HG02981 (cell line): ENCODE results near the gene TMEM128.
"Not testable (repeated sequence)": the region's sequence is repeated elsewhere in the genome, so short reads cannot be mapped to it uniquely, and the experiment has no call there.

ENCODE experiments used
- ATAC-seq: cut with Tn5 transposase; IDR thresholded peaks from one replicate; pipeline ENCODE4 v1.9.1; 2021; ENCODE audit warnings: mild to moderate bottlenecking, moderate library complexity; ENCODE audit not compliant: unreplicated experiment

Gene TMEM128

DNA sequence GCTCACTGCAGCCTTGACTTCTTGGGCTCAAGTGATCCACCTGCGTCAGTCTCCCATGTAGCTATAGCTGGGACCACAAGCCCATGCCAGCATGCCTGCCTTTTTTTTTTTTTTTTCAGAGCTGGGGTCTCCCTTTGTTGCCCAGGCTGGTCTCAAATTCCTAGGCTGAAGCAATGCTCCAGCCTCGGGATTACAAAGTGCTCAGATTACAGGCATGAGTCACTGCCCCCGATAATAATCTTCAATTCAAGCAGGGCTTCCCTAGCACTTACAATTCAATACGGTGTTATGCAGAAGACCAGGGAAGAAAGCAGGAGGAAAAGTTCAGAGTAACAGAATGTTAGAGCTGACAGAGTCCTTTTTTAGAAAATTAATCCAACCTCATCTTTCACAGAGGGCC lies 47.4 kb downstream of the TMEM128 start:
- ATAC-seq, result no peak

DNA sequence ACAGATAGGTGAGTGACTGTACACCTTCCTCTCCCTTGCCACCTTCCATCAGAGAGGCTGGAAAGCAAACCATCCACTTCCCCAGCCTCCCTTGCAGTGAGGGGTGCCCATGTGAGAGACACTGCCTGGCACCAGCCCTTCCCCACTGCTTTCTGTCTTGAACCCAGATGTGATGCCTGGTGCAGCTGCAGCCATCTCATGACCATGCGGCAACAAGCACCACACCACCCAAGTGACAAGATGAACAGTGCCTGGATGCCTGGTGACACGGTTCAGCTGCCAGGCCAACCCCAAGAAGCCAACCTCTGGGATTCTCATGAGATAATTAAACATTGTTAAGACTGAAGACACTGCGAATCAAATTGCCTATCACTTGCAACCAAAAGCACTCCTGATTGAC lies 52.7 kb downstream of the TMEM128 start:
- ATAC-seq, result no peak

DNA sequence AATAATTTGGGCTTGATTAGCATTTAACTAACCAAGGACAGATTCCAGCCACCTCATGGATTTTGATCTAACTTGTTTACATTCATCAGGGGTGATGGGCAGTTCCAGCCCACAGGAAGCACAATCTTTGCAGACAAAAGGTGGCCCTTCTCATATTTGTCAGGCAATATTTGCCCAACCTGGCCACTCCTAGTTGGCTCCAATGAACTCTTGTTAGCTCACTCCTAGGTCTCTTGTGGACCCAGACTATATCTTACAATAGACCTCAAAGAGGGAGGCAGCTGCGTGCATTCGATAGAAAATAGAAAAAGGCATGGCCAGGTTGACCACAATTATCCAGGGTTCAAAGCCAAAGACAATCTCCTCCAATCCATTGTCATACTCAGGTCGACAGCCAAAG lies 59.5 kb downstream of the TMEM128 start:
- not testable (repeated sequence) for ATAC-seq
